ENCODE measurements around the gene ZNF844. TPM values are rescaled to one million over a fixed set of nuclear protein-coding genes. Genes with fewer than 3 reads are reported as not detected.

ZNF844 gene
- total and polyA plus RNA-seq, 2 of the 8 experiments (the other 6 are each of a cell fraction or from before 2014, with no cell fraction given), result 3.1 to 9.8 TPM

DNA sequence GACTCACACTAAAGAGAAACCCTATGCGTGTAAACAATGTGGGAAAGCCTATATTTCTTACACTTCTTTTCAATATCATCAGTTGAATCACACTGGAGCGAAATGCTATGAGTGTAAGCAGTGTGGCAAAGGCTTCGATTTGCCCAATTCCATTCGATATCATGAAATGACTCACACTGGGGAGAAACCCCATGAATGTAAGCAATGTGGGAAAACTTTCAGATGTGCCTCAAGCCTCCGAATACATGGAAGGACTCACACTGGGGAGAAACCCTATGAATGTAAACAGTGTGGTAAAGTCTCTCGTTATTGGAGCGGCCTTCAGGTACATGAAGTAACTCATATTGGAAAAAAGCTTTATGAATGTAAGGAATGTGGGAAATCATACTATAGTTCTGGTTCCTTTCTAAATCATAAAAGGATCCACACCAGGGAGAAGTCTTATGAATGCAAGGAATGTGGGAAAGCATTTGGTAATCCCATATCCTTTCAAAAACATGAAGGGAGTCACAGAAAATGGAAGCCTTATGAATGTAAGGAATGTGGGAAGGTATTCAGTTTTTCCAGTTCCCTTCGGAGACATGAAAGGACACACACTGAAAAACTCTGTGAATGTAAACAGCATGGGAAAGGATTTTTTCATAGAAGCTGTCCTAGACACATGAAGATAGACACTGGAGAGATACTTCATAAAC, 47.6 kb downstream of the ZNF844 start (continued):
- no peak for TF ChIP-seq TAF1 (IDR thresholded peaks at IDR 0.05; ENCODE audit: low read depth, low read length)
- TF ChIP-seq CBX8 (IDR thresholded peaks at IDR 0.05; ENCODE audit: borderline replicate concordance, low read depth, low read length), result no peak
- TF ChIP-seq EGR1 (IDR thresholded peaks at IDR 0.05; ENCODE audit: borderline replicate concordance, low read depth, low read length), result no peak
- TF ChIP-seq HDAC6 (IDR thresholded peaks at IDR 0.05; ENCODE audit: low read depth, low read length), result no peak
- TF ChIP-seq JUND (IDR thresholded peaks at IDR 0.05; ENCODE audit: low read length), result no peak

Data from H1 (cell line).